Endothelial cell of umbilical vein (primary cell): Measurements from ENCODE around the gene USPL1. TPM values are rescaled to one million over a fixed set of nuclear protein-coding genes. Genes with fewer than 3 reads are reported as not detected.

Source experiments
- BruUV-seq: library from RNA; stranded (reverse); fragments of 400-500 nt; replicated peaks from 2 replicates; lab custom pipeline; 2021; lab: Mats Ljungman, UMichigan
- CTCF ChIA-PET: fragments of 300-600, 350-600 bp; sonication (Branson Sonifier 250); formaldehyde crosslinking; loops from one replicate; lab custom pipeline; 2021; ENCODE audit warnings: antibody characterized with exemption, inconsistent platforms; lab: Charles Lee
- POLR2A ChIA-PET: fragments of 300-600, 350-600 bp; sonication (Branson Sonifier 250); formaldehyde crosslinking; loops from one replicate; lab custom pipeline; 2021; ENCODE audit warnings: antibody characterized with exemption, inconsistent platforms; lab: Charles Lee
- DNase-seq: peaks from one replicate; pipeline ENCODE4 v3.0.0-alpha.2; 2011; ENCODE audit warnings: low read depth, low spot score
- FAIRE-seq: peaks from 2 replicates; lab custom pipeline; 2011; peaks lifted over from hg19 to GRCh38; lab: Jason Lieb, UNC
- H2AFZ ChIP-seq: 2 replicates; pipeline ENCODE4 v1.6.0; 2012; ENCODE audit warnings: low read depth, low read length, control low read depth, inconsistent platforms
- H3K27ac ChIP-seq: 2 replicates; pipeline ENCODE4 v1.5.1; 2011; ENCODE audit warnings: low read depth, mild to moderate bottlenecking, control low read depth, low read length, moderate library complexity; ENCODE audit not compliant: insufficient read depth
- H3K27me3 ChIP-seq, 2 experiments: 2 replicates each; pipeline versions ENCODE4 v1.6.0 to v1.6.1; 2011; ENCODE audit warnings: low read length in 2 of 2, mixed read lengths in 1 of 2; ENCODE audit not compliant: control insufficient read depth in 2 of 2, insufficient read depth in 2 of 2
- H3K36me3 ChIP-seq, 2 experiments: 2 replicates in 1 of 2; 3 replicates in 1 of 2; pipeline ENCODE4 v1.5.1; 2011; ENCODE audit warnings: low read length in 2 of 2, mild to moderate bottlenecking in 1 of 2, moderate library complexity in 1 of 2; ENCODE audit not compliant: control insufficient read depth in 2 of 2, insufficient read depth in 2 of 2; ENCODE audit errors: extremely low read depth in 1 of 2
- H3K4me1 ChIP-seq: 3 replicates; pipeline ENCODE4 v1.5.1; 2011; ENCODE audit warnings: mild to moderate bottlenecking, low read length; ENCODE audit not compliant: control insufficient read depth, insufficient read depth; ENCODE audit errors: extremely low read depth
- H3K4me2 ChIP-seq: 2 replicates; pipeline ENCODE4 v1.6.1; 2011; ENCODE audit warnings: low read length, control low read depth, mixed read lengths; ENCODE audit not compliant: insufficient read depth
- H3K4me3 ChIP-seq, 3 experiments: fragments of 200-600 bp in 1 of 3; sonication (generic), shearing (Covaris generic) in 1 of 3; replicated peaks in 1 of 3; 2 replicates each; pipeline ENCODE4 v1.5.1; 2011 to 2016; ENCODE audit warnings: control low read depth in 3 of 3, low read length in 3 of 3, mild to moderate bottlenecking in 2 of 3, inconsistent platforms in 1 of 3, low read depth in 1 of 3, moderate library complexity in 1 of 3; ENCODE audit not compliant: insufficient read depth in 1 of 3
- H3K79me2 ChIP-seq: 2 replicates; pipeline ENCODE4 v1.6.0; 2012; ENCODE audit warnings: low read length, inconsistent platforms; ENCODE audit not compliant: control insufficient read depth, insufficient read depth
- H3K9ac ChIP-seq: replicated peaks from 2 replicates; pipeline ENCODE3; 2011; ENCODE audit warnings: low read length, control low read depth; ENCODE audit not compliant: insufficient read depth; ENCODE audit errors: extremely low read depth
- H3K9me1 ChIP-seq: replicated peaks from 3 replicates; pipeline ENCODE4 v1.6.0; 2011; ENCODE audit warnings: mild to moderate bottlenecking, low read length; ENCODE audit not compliant: control insufficient read depth, insufficient read depth; ENCODE audit errors: extremely low read depth
- H3K9me3 ChIP-seq: replicated peaks from 2 replicates; pipeline ENCODE4 v1.5.1; 2012; ENCODE audit warnings: low read length, inconsistent platforms; ENCODE audit not compliant: control insufficient read depth, insufficient read depth
- H4K20me1 ChIP-seq: replicated peaks from 2 replicates; pipeline ENCODE3; 2011; ENCODE audit warnings: mild to moderate bottlenecking, low read length; ENCODE audit not compliant: control insufficient read depth, insufficient read depth; ENCODE audit errors: extremely low read depth
- CTCF ChIP-seq, 2 donors: IDR thresholded peaks; 1 replicate in 1 of 2; 2 replicates in 1 of 2; pipeline ENCODE4 v1.5.1; 2011; ENCODE audit warnings: low read length in 2 of 2, mild to moderate bottlenecking in 2 of 2, moderate library complexity in 2 of 2, control low read depth in 1 of 2, inconsistent platforms in 1 of 2, low read depth in 1 of 2; ENCODE audit not compliant: insufficient read depth in 1 of 2; ENCODE audit errors: extremely low read depth in 1 of 2
- EZH2 ChIP-seq: IDR thresholded peaks from 2 replicates; pipeline ENCODE4 v1.6.1; 2012; ENCODE audit warnings: borderline replicate concordance, low read depth, mild to moderate bottlenecking, moderate library complexity, low read length, inconsistent platforms; ENCODE audit not compliant: severe bottlenecking
- FOS ChIP-seq: IDR thresholded peaks from 2 replicates; pipeline ENCODE4 v1.6.1; 2011; ENCODE audit warnings: mild to moderate bottlenecking, low read length, moderate library complexity, borderline replicate concordance; ENCODE audit not compliant: insufficient read depth
- GATA2 ChIP-seq: IDR thresholded peaks from 2 replicates; pipeline ENCODE4 v1.7.0; 2011; ENCODE audit warnings: low read depth, mild to moderate bottlenecking, moderate library complexity, mixed read lengths, low read length; ENCODE audit not compliant: insufficient read length, insufficient read depth
- JUN ChIP-seq: IDR thresholded peaks from 2 replicates; pipeline ENCODE4 v1.6.1; 2011; ENCODE audit warnings: borderline replicate concordance, low read depth; ENCODE audit not compliant: insufficient read length, insufficient read depth
- MAX ChIP-seq: IDR thresholded peaks from 2 replicates; pipeline ENCODE4 v1.6.1; 2011; ENCODE audit not compliant: insufficient read depth, insufficient read length
- MYC ChIP-seq: IDR thresholded peaks from one replicate; pipeline ENCODE4 v1.6.1; 2011; ENCODE audit warnings: mild to moderate bottlenecking, low read depth, low read length
- POLR2A ChIP-seq: IDR thresholded peaks from 2 replicates; pipeline ENCODE4 v1.6.1; 2012; ENCODE audit warnings: low read depth, mild to moderate bottlenecking, control low read depth, low read length
- POLR2AphosphoS5 ChIP-seq: IDR thresholded peaks from 2 replicates; pipeline ENCODE4 v1.6.1; 2012; ENCODE audit warnings: low read depth, mild to moderate bottlenecking, control low read depth, low read length, moderate library complexity; ENCODE audit not compliant: insufficient read depth
- dilution Hi-C: fragments of 300-500 bp; cut with MboI; formaldehyde crosslinking; loops from one replicate; pipeline ENCODE4 v1.15.0; 2019; ENCODE audit warnings: low sequenced_read_pairs; ENCODE audit not compliant: extremely low pct_ligation_motif_present
- intact Hi-C: fragments of 100-400 bp; cut with micrococcal nuclease; formaldehyde crosslinking; loops from one replicate; pipeline ENCODE4 v1.10.0; 2022
- polyA plus RNA-seq, 4 experiments: library from polyadenylated mRNA; depleted of rRNA in 3 of 4; stranded (reverse) in 3 of 4; unstranded in 1 of 4; fragments of >200 nt; gene quantifications; 2 replicates each; pipeline versions ENCODE4 v1.2.1 to v1.2.3, GENCODE V29; 2011 to 2012; ENCODE audit warnings: missing spikeins in 1 of 4
- total RNA-seq: library from RNA; stranded (reverse); gene quantifications from 2 replicates; pipeline ENCODE4 v1.2.3, GENCODE V29; 2021

USPL1 gene
- total and polyA plus RNA-seq, 2 donors (not counting 3 experiments of a cell fraction or from before 2014, with no cell fraction given): 14.6 to 21.0 TPM

- Histone ChIP-seq H3K9me1 (no peaks in the 10 kb centered on the region), H3K4me3 (no peak overlapping the region), H3K9me3 (no peaks in the 10 kb centered on the region), H3K27me3 (no peaks in the 10 kb centered on the region), H3K36me3 (peaks cover 7 to 11% of the 10 kb centered on the region in 2 experiments), H2AFZ (no peak overlapping the region), H3K4me2 (no peak overlapping the region), H3K9ac (no peak overlapping the region), H3K4me1 (no peaks in the 10 kb centered on the region), H4K20me1 (no peaks in the 10 kb centered on the region), H3K79me2 (peaks cover 9% of the 10 kb centered on the region), H3K27ac (no peak overlapping the region)
- no peak for FAIRE-seq
- dilution Hi-C loops (no loop called here), intact Hi-C loops (no loop called here)
- ChIA-PET POLR2A (no interaction called here), CTCF (no interaction called here)
- TF ChIP-seq POLR2AphosphoS5 (no peak), CTCF (IDR thresholded peaks at IDR 0.05; ENCODE audit: extremely low read depth in 1 of 2, insufficient read depth in 1 of 2, low read depth in 1 of 2, low read length in 2 of 2) (no peak), GATA2 (no peak), MAX (no peak), POLR2A (no peak), EZH2 (no peak), JUN (no peak), MYC (no peak), FOS (no peak)
- BruUV-seq: no TSS peak
- no peak for DNase-seq
Measured at GRCh38 chr13:30654430-30654829, 36.7 kb downstream of the USPL1 start.
